ENCODE measurements around the gene MAPRE2. TPM values are rescaled to one million over a fixed set of nuclear protein-coding genes. Genes with fewer than 3 reads are reported as not detected.

MAPRE2 gene
- total RNA-seq, 2 donors from 2014 or later, result 25.5 to 32.2 TPM

DNA sequence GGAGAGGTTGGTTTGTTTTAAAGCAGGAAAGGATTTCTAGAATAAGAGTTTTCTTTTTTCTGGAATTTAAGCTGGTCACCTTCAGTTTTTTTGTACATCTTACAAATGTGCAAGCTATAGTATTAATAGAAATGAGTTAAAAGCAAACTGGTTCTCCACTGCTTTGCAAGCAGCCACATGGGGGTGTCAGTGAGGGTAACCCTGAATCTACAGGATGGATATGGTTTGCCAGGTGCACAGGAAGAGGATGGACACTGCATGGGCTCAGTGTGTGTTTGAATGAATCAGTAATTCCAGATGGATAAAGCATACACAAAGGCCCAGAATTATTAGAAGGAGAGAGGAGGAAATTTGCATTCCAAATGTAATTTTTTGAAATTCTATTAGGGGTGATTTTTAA, 89.0 kb downstream of the MAPRE2 start:
- Histone ChIP-seq H3K27ac (no peak overlapping the region), H3K4me1 (no peaks in the 10 kb centered on the region), H3K9me3 (no peaks in the 10 kb centered on the region), H3K9ac (ENCODE audit: low read depth in 2 of 2, low read length in 2 of 2) (no peak overlapping the region), H3K4me3 (no peak overlapping the region), H3K36me3 (no peaks in the 10 kb centered on the region), H3K27me3 (no peaks in the 10 kb centered on the region)
- no peak for TF ChIP-seq CTCF (IDR thresholded peaks at IDR 0.05)
- intact Hi-C loops (cut with DNase I), result no loop called here
- DNase-seq, result no peak

- DNase-seq, result no peak
- Histone ChIP-seq H3K36me3 (no peaks in the 10 kb centered on the region), H3K27ac (no peak overlapping the region), H3K27me3 (no peaks in the 10 kb centered on the region), H3K9me3 (no peaks in the 10 kb centered on the region), H3K4me3 (no peak overlapping the region), H3K4me1 (no peaks in the 10 kb centered on the region), H3K9ac (ENCODE audit: low read depth in 2 of 2, low read length in 2 of 2) (no peak overlapping the region)
- intact Hi-C loops (cut with DNase I), result no loop called here
- TF ChIP-seq CTCF (IDR thresholded peaks at IDR 0.05), result no peak
Observed at GRCh38 chr18:35131387-35132020, 90.3 kb downstream of the MAPRE2 start.

GRCh38 chr18:35132021-35132902, 91.0 kb downstream of the MAPRE2 start:
- no peaks in the 10 kb centered on the region for H3K9me3 ChIP-seq

GRCh38 chr18:35134190-35134730, 93.0 kb downstream of the MAPRE2 start:
- Histone ChIP-seq H3K4me3 (no peak overlapping the region), H3K27ac (no peak overlapping the region), H3K9me3 (no peaks in the 10 kb centered on the region), H3K36me3 (no peaks in the 10 kb centered on the region), H3K27me3 (no peaks in the 10 kb centered on the region), H3K4me1 (no peaks in the 10 kb centered on the region), H3K9ac (ENCODE audit: low read depth in 2 of 2, low read length in 2 of 2) (no peak overlapping the region)
- DNase-seq, result no peak
- TF ChIP-seq CTCF (IDR thresholded peaks at IDR 0.05), result no peak
- intact Hi-C loops (cut with DNase I), result no loop called here

More at GRCh38 chr18:35132021-35132902, 91.0 kb downstream of the MAPRE2 start:
- H3K4me3 ChIP-seq, result no peak overlapping the region
- no peak for DNase-seq
- intact Hi-C loops (cut with DNase I), result no loop called here
- TF ChIP-seq CTCF (IDR thresholded peaks at IDR 0.05), result no peak
- no peaks in the 10 kb centered on the region for H3K27me3 ChIP-seq
- no peak overlapping the region for H3K27ac ChIP-seq
- no peak overlapping the region for H3K9ac ChIP-seq (ENCODE audit: low read depth in 2 of 2, low read length in 2 of 2)
- no peaks in the 10 kb centered on the region for H3K4me1 ChIP-seq
- no peaks in the 10 kb centered on the region for H3K36me3 ChIP-seq

DNA sequence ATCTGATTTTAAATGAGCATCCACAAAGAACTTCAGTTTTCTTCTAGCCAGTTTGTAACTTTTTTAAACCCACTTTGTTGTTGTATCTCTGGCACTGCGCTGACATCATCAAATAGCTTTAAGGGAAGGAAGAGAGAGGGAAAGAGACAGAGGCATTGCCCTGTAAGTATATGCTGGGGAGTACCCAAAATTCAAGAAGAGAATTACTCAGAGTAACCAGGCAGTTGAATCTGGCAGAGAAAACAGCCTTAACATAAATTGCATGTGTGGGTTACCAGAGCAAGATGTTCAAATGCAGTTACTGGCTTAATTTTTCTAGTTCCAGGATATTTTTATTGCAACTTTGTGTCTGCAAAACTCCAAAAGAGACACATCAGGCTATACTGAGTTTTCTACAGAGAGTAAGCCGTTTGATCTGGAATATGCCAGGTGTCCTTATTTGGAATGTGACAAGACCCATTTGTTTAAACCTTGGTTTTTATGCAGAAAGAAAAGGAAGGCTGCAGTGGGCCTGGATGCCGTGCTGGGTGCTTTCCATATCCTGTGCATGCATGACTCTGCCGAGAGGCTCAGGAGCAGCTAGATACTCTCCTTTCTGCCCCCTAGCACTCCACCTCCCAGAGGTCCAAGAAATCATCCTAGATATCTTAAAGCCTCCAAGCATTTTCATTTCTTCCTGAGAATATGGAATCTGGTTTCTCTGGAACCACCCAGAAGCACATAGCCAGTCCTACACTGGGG, 93.7 kb downstream of the MAPRE2 start:
- H3K27ac ChIP-seq, result no peak overlapping the region
- no peak overlapping the region for H3K9ac ChIP-seq (ENCODE audit: low read depth in 2 of 2, low read length in 2 of 2)
- no peak for DNase-seq
- intact Hi-C loops (cut with DNase I), result no loop called here
- H3K9me3 ChIP-seq, result no peaks in the 10 kb centered on the region
- H3K4me3 ChIP-seq, result no peak overlapping the region
- no peaks in the 10 kb centered on the region for H3K27me3 ChIP-seq
- no peaks in the 10 kb centered on the region for H3K4me1 ChIP-seq
- no peak for TF ChIP-seq CTCF (IDR thresholded peaks at IDR 0.05)
- H3K36me3 ChIP-seq, result no peaks in the 10 kb centered on the region
